Measurements from ENCODE around the gene IER5L.

IER5L gene

GRCh38 chr9:129156163-129156562, 21.9 kb downstream of the IER5L start:
- DNase-seq (ENCODE audit: low read depth, low spot score) = no peak
- no peak overlapping the region for H3K4me3 ChIP-seq (ENCODE audit: low read depth, low read length)
- in situ Hi-C loops (cut with HindIII; ENCODE audit: low sequenced_read_pairs) = no loop called here
- TF ChIP-seq CTCF (IDR thresholded peaks at IDR 0.05; ENCODE audit: low read depth, low read length) = no peak

- TF ChIP-seq CTCF (IDR thresholded peaks at IDR 0.05; ENCODE audit: low read depth, low read length) = no peak
- no peak for DNase-seq (ENCODE audit: low read depth, low spot score)
- no peak overlapping the region for H3K4me3 ChIP-seq (ENCODE audit: low read depth, low read length)
- in situ Hi-C loops (cut with HindIII; ENCODE audit: low sequenced_read_pairs) = no loop called here
Observed at GRCh38 chr9:129154866-129155477, 23.1 kb downstream of the IER5L start.

GRCh38 chr9:129151469-129151868, 26.6 kb downstream of the IER5L start:
- in situ Hi-C loops (cut with HindIII; ENCODE audit: low sequenced_read_pairs) = no loop called here
- TF ChIP-seq CTCF (IDR thresholded peaks at IDR 0.05; ENCODE audit: low read depth, low read length) = no peak
- no peak for DNase-seq (ENCODE audit: low read depth, low spot score)
- no peak overlapping the region for H3K4me3 ChIP-seq (ENCODE audit: low read depth, low read length)

GRCh38 chr9:129150672-129151211, 27.3 kb downstream of the IER5L start:
- H3K4me3 ChIP-seq (ENCODE audit: low read depth, low read length) = no peak overlapping the region
- DNase-seq (ENCODE audit: low read depth, low spot score) = no peak
- TF ChIP-seq CTCF (IDR thresholded peaks at IDR 0.05; ENCODE audit: low read depth, low read length) = no peak
- in situ Hi-C loops (cut with HindIII; ENCODE audit: low sequenced_read_pairs) = no loop called here

- TF ChIP-seq CTCF (IDR thresholded peaks at IDR 0.05; ENCODE audit: low read depth, low read length) = no peak
- DNase-seq (ENCODE audit: low read depth, low spot score) = no peak
- in situ Hi-C loops (cut with HindIII; ENCODE audit: low sequenced_read_pairs) = no loop called here
Observed at GRCh38 chr9:129150122-129150521, 27.9 kb downstream of the IER5L start.

GRCh38 chr9:129149442-129149841, 28.6 kb downstream of the IER5L start:
- H3K4me3 ChIP-seq (ENCODE audit: low read depth, low read length) = no peak overlapping the region
- no peak for TF ChIP-seq CTCF (IDR thresholded peaks at IDR 0.05; ENCODE audit: low read depth, low read length)
- DNase-seq (ENCODE audit: low read depth, low spot score) = no peak
- in situ Hi-C loops (cut with HindIII; ENCODE audit: low sequenced_read_pairs) = no loop called here

More at GRCh38 chr9:129150122-129150521, 27.9 kb downstream of the IER5L start:
- H3K4me3 ChIP-seq (ENCODE audit: low read depth, low read length) = no peak overlapping the region

All from astrocyte of the spinal cord (primary cell).